HL-60/S4 treated with phorbol 12-myristate 13-acetate at 8.2 ng/mL for 4 days and 3 days (cell line): Measurements from ENCODE around the gene SF3A1.

ENCODE experiments used
- in situ Hi-C: fragments of 300-500 bp; cut with MboI; formaldehyde crosslinking; loops from 2 replicates; pipeline ENCODE4 v1.15.0; 2022; ENCODE audit warnings: low sequenced_read_pairs

Gene SF3A1

GRCh38 chr22:30289980-30290313 lies 66.7 kb downstream of the SF3A1 start:
- in situ Hi-C loops: no loop called here

GRCh38 chr22:30289141-30289979 lies 67.3 kb downstream of the SF3A1 start, which contains the start of gene CASTOR1:
Gene CASTOR1 (minus strand): TSS chr22:30289505. CDS start chr22:30289497, 8 bp downstream.
- in situ Hi-C loops: no loop called here

GRCh38 chr22:30288419-30289140 lies 68.1 kb downstream of the SF3A1 start:
- in situ Hi-C loops: no loop called here

- in situ Hi-C loops: no loop called here
Measured at GRCh38 chr22:30287648-30288418, 68.9 kb downstream of the SF3A1 start.

GRCh38 chr22:30286813-30287647 lies 69.7 kb downstream of the SF3A1 start:
- in situ Hi-C loops: no loop called here

GRCh38 chr22:30286331-30286730 lies 70.4 kb downstream of the SF3A1 start:
- in situ Hi-C loops: no loop called here

GRCh38 chr22:30285846-30286200 lies 70.9 kb downstream of the SF3A1 start:
- in situ Hi-C loops: no loop called here

GRCh38 chr22:30285176-30285845 lies 71.4 kb downstream of the SF3A1 start:
- in situ Hi-C loops: no loop called here

GRCh38 chr22:30284666-30285065 lies 72.0 kb downstream of the SF3A1 start:
- in situ Hi-C loops: no loop called here

GRCh38 chr22:30284172-30284571 lies 72.5 kb downstream of the SF3A1 start:
- in situ Hi-C loops: no loop called here

- in situ Hi-C loops: no loop called here
Measured at GRCh38 chr22:30283342-30283741, 73.4 kb downstream of the SF3A1 start.

GRCh38 chr22:30282616-30283046 lies 74.1 kb downstream of the SF3A1 start:
- in situ Hi-C loops: no loop called here
